GM12873 (cell line): ENCODE data around the gene THRA.

Experiments
- TF ChIP-seq, protein P1 (sequence below): IDR thresholded peaks from 2 replicates; pipeline ENCODE4 v1.5.1; 2012; ENCODE audit warnings: low read depth, mild to moderate bottlenecking, moderate library complexity, low read length, control low read depth; ENCODE audit not compliant: insufficient read depth; ENCODE audit errors: missing control alignments

Gene THRA, protein sequence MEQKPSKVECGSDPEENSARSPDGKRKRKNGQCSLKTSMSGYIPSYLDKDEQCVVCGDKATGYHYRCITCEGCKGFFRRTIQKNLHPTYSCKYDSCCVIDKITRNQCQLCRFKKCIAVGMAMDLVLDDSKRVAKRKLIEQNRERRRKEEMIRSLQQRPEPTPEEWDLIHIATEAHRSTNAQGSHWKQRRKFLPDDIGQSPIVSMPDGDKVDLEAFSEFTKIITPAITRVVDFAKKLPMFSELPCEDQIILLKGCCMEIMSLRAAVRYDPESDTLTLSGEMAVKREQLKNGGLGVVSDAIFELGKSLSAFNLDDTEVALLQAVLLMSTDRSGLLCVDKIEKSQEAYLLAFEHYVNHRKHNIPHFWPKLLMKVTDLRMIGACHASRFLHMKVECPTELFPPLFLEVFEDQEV

DNA sequence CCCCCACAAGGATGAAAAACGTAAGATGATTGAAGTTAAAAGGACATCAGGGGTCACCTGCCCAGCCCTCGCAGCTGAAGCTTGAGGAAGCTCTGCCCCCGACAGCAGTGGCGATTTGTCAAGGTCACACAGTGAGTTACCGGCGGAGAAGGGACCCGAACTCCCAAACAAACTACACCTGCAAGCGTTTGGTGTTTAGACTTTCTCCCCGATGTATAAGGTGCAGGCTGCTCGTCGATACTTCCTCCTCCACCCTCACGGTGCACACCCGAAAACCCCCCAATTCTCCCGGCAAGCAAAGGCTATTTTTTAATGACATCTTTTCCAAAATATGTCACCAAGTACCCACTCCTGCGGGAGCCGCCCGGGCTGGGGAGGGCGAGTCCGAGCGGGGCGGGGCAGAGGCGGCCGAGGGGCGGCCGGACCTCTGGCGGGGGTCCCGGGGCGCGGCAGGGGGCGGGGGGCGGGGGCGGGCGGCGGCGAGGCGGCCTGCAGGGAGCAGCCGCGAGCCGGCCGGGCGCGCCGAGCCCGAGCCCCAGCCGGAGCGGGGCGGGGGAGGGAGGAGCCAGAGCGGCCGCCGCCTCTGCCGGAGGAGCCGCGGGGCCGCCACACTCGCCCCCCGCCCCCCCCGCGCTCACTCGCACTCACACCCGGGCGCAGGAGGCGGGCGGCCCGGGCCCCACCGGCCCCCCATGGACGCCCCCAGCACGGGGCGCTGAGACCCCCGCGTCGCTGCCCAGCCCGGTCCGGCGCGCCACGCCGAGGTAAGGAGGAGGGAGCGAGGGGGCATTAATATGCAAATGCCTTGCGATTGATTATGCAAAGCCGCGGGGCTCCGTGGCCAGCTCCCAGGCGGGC lies at the start of gene THRA:
TSS of gene THRA (plus strand) at position 637 of the 858 bp plus-strand sequence. CDS start 11,524 bp downstream, outside the sequence.
- TF ChIP-seq, protein P1, sequence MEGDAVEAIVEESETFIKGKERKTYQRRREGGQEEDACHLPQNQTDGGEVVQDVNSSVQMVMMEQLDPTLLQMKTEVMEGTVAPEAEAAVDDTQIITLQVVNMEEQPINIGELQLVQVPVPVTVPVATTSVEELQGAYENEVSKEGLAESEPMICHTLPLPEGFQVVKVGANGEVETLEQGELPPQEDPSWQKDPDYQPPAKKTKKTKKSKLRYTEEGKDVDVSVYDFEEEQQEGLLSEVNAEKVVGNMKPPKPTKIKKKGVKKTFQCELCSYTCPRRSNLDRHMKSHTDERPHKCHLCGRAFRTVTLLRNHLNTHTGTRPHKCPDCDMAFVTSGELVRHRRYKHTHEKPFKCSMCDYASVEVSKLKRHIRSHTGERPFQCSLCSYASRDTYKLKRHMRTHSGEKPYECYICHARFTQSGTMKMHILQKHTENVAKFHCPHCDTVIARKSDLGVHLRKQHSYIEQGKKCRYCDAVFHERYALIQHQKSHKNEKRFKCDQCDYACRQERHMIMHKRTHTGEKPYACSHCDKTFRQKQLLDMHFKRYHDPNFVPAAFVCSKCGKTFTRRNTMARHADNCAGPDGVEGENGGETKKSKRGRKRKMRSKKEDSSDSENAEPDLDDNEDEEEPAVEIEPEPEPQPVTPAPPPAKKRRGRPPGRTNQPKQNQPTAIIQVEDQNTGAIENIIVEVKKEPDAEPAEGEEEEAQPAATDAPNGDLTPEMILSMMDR, result no peak

DNA sequence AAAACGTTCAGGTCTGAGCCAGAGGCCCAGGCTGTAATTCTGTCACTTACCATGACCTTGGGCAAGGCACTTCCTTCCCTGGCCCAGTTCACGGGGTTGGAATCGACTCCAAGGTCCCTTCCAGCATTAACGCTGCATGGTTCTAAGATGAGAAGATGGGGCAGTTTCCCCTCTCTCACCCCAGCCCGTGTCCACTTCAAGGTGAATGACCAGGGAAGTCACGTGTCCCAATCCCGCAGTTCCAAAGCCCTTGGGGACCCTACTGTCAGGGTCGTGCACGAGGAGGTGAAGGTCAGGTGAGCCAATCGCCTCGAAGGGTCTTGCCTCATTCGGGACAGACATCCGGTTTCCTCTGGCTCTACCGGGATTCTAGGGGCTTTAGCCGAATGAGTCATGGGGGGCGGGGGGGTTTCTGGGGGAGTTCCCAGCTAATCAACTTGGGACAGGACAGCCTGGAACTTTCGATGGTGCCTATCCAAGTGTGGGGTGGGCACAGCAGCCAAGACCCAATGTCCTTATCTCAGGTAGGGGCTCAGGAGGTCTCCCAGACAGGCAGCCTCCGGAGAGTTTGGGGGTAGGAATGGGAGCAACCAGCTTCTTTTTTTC lies 48.3 kb upstream of the THRA start:
- TF ChIP-seq, protein P1, result no peak

DNA sequence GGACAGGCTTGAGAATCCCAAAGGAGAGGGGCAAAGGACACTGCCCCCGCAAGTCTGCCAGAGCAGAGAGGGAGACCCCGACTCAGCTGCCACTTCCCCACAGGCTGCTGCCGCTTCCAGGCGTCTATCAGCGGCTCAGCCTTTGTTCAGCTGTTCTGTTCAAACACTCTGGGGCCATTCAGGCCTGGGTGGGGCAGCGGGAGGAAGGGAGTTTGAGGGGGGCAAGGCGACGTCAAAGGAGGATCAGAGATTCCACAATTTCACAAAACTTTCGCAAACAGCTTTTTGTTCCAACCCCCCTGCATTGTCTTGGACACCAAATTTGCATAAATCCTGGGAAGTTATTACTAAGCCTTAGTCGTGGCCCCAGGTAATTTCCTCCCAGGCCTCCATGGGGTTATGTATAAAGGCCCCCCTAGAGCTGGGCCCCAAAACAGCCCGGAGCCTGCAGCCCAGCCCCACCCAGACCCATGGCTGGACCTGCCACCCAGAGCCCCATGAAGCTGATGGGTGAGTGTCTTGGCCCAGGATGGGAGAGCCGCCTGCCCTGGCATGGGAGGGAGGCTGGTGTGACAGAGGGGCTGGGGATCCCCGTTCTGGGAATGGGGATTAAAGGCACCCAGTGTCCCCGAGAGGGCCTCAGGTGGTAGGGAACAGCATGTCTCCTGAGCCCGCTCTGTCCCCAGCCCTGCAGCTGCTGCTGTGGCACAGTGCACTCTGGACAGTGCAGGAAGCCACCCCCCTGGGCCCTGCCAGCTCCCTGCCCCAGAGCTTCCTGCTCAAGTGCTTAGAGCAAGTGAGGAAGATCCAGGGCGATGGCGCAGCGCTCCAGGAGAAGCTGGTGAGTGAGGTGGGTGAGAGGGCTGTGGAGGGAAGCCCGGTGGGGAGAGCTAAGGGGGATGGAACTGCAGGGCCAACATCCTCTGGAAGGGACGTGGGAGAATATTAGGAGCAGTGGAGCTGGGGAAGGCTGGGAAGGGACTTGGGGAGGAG lies 47.5 kb upstream of the THRA start, which contains the start of gene CSF3:
TSS of gene CSF3 (plus strand) at position 436 of the 993 bp plus-strand sequence. CDS start at position 471, 35 bp downstream.
- TF ChIP-seq, protein P1, result no peak

DNA sequence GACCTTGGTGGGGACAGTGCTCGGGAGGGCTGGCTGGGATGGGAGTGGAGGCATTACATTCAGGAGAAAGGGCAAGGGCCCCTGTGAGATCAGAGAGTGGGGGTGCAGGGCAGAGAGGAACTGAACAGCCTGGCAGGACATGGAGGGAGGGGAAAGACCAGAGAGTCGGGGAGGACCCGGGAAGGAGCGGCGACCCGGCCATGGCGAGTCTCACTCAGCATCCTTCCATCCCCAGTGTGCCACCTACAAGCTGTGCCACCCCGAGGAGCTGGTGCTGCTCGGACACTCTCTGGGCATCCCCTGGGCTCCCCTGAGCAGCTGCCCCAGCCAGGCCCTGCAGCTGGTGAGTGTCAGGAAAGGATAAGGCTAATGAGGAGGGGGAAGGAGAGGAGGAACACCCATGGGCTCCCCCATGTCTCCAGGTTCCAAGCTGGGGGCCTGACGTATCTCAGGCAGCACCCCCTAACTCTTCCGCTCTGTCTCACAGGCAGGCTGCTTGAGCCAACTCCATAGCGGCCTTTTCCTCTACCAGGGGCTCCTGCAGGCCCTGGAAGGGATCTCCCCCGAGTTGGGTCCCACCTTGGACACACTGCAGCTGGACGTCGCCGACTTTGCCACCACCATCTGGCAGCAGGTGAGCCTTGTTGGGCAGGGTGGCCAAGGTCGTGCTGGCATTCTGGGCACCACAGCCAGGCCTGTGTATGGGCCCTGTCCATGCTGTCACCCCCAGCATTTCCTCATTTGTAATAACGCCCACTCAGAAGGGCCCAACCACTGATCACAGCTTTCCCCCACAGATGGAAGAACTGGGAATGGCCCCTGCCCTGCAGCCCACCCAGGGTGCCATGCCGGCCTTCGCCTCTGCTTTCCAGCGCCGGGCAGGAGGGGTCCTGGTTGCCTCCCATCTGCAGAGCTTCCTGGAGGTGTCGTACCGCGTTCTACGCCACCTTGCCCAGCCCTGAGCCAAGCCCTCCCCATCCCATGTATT lies 46.5 kb upstream of the THRA start:
- TF ChIP-seq, protein P1, result no peak

DNA sequence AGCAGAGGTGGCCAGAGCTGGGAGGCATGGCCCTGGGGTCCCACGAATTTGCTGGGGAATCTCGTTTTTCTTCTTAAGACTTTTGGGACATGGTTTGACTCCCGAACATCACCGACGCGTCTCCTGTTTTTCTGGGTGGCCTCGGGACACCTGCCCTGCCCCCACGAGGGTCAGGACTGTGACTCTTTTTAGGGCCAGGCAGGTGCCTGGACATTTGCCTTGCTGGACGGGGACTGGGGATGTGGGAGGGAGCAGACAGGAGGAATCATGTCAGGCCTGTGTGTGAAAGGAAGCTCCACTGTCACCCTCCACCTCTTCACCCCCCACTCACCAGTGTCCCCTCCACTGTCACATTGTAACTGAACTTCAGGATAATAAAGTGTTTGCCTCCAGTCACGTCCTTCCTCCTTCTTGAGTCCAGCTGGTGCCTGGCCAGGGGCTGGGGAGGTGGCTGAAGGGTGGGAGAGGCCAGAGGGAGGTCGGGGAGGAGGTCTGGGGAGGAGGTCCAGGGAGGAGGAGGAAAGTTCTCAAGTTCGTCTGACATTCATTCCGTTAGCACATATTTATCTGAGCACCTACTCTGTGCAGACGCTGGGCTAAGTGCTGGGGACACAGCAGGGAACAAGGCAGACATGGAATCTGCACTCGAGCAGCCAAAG lies 45.2 kb upstream of the THRA start:
- TF ChIP-seq, protein P1, result no peak
